GM23338 (cell line): ENCODE results near the gene EPHA6. TPM values are rescaled to one million over a fixed set of nuclear protein-coding genes. Genes with fewer than 3 reads are reported as not detected.

Experiments used
- ATAC-seq: fragments of 200-7000 bp; cut with Tn5 transposase; 3 replicates; pipeline ENCODE4 v1.9.1; 2020
- DNase-seq: peaks from one replicate; pipeline ENCODE4 v3.0.0-alpha.2; 2015; ENCODE audit warnings: low spot score
- H2AFZ ChIP-seq: fragments of 200-600 bp; sonication (generic); 2 replicates; pipeline ENCODE4 v1.8.0; 2016; ENCODE audit warnings: antibody characterized with exemption, mild to moderate bottlenecking, moderate library complexity
- H3F3A ChIP-seq: fragments of 200-600 bp; sonication (generic); replicated peaks from 2 replicates; pipeline ENCODE4 v1.8.0; 2017; ENCODE audit warnings: antibody characterized with exemption, mixed run types, low read depth
- H3K27ac ChIP-seq: fragments of 200-600 bp; sonication (generic); 2 replicates; pipeline ENCODE4 v1.6.1; 2016; ENCODE audit warnings: low read depth
- H3K27me3 ChIP-seq: fragments of 200-600 bp; sonication (generic); 2 replicates; pipeline ENCODE4 v1.8.0; 2016; ENCODE audit warnings: mild to moderate bottlenecking, mixed run types, moderate library complexity; ENCODE audit not compliant: insufficient read depth
- H3K36me3 ChIP-seq: fragments of 200-600 bp; sonication (generic); 2 replicates; pipeline ENCODE4 v1.8.0; 2016; ENCODE audit warnings: mild to moderate bottlenecking; ENCODE audit not compliant: insufficient read depth
- H3K4me1 ChIP-seq: fragments of 200-600 bp; sonication (generic); 2 replicates; pipeline ENCODE4 v1.8.0; 2016; ENCODE audit warnings: mild to moderate bottlenecking, moderate library complexity; ENCODE audit not compliant: insufficient read depth
- H3K4me2 ChIP-seq: fragments of 200-600 bp; sonication (generic); 2 replicates; pipeline ENCODE4 v1.7.1; 2017; ENCODE audit warnings: mixed run types
- H3K4me3 ChIP-seq: fragments of 200-600 bp; sonication (generic); 2 replicates; pipeline ENCODE4 v1.6.1; 2016; ENCODE audit warnings: mixed run types
- H3K79me2 ChIP-seq: fragments of 200-600 bp; sonication (generic); replicated peaks from 2 replicates; pipeline ENCODE4 v1.8.0; 2017; ENCODE audit warnings: mild to moderate bottlenecking; ENCODE audit not compliant: insufficient read depth
- H3K9me2 ChIP-seq: fragments of 200-600 bp; sonication (generic); 2 replicates; pipeline ENCODE4 v1.8.0; 2017; ENCODE audit not compliant: insufficient read depth
- H4K20me1 ChIP-seq: fragments of 200-600 bp; sonication (generic); replicated peaks from 2 replicates; pipeline ENCODE4 v1.8.0; 2017; ENCODE audit warnings: mild to moderate bottlenecking; ENCODE audit not compliant: insufficient read depth
- H3K27ac Mint-ChIP-seq: 2 replicates; pipeline ENCODE4 v1.8.0; 2020; ENCODE audit warnings: inconsistent platforms, mild to moderate bottlenecking, moderate library complexity, mixed read lengths
- H3K27me3 Mint-ChIP-seq: 3 replicates; pipeline ENCODE4 v1.8.0; 2022; ENCODE audit warnings: low read depth, mild to moderate bottlenecking, moderate library complexity, mixed read lengths, inconsistent platforms; ENCODE audit not compliant: insufficient read depth, poor library complexity
- H3K36me3 Mint-ChIP-seq: 3 replicates; pipeline ENCODE4 v1.8.0; 2021; ENCODE audit warnings: low read depth, mild to moderate bottlenecking, inconsistent platforms, moderate library complexity, mixed read lengths
- H3K4me1 Mint-ChIP-seq: 3 replicates; pipeline ENCODE4 v1.8.0; 2020; ENCODE audit warnings: mild to moderate bottlenecking, inconsistent platforms, mixed read lengths
- H3K4me3 Mint-ChIP-seq: 3 replicates; pipeline ENCODE4 v1.8.0; 2021; ENCODE audit warnings: moderate library complexity, mild to moderate bottlenecking, inconsistent platforms, mixed read lengths
- H3K9me3 Mint-ChIP-seq: 3 replicates; pipeline ENCODE4 v1.8.0; 2020; ENCODE audit warnings: moderate library complexity, mild to moderate bottlenecking, inconsistent platforms, mixed read lengths
- CREB1 ChIP-seq: fragments of 250-450 bp; sonication (Bioruptor Pico); IDR thresholded peaks from 2 replicates; pipeline ENCODE4 v1.5.0; 2020; ENCODE audit warnings: low read depth, mild to moderate bottlenecking, moderate library complexity
- EZH2 ChIP-seq: fragments of 200-600 bp; sonication (generic); IDR thresholded peaks from one replicate; pipeline ENCODE4 v1.8.0; 2017; ENCODE audit warnings: antibody characterized with exemption, mild to moderate bottlenecking, low read depth; ENCODE audit not compliant: unreplicated experiment
- EZH2phosphoT487 ChIP-seq: fragments of 200-600 bp; sonication (generic); IDR thresholded peaks from one replicate; pipeline ENCODE4 v1.8.1; 2018; ENCODE audit warnings: antibody characterized with exemption; ENCODE audit not compliant: unreplicated experiment
- JUNB ChIP-seq: IDR thresholded peaks from one replicate; pipeline ENCODE4 v1.6.1; 2016; ENCODE audit warnings: antibody characterized with exemption; ENCODE audit not compliant: unreplicated experiment
- NANOG ChIP-seq: IDR thresholded peaks from 2 replicates; pipeline ENCODE4 v1.6.1; 2016; ENCODE audit warnings: antibody characterized with exemption, borderline replicate concordance
- POLR2AphosphoS5 ChIP-seq: IDR thresholded peaks from 2 replicates; pipeline ENCODE4 v1.6.1; 2016; ENCODE audit warnings: antibody characterized with exemption, low read depth
- ZNF114 ChIP-seq: fragments of 250-450 bp; sonication (Bioruptor Pico); IDR thresholded peaks from 2 replicates; pipeline ENCODE4 v1.5.0; 2020; ENCODE audit warnings: mild to moderate bottlenecking, moderate library complexity
- ZNF331 ChIP-seq: fragments of 250-450 bp; sonication (Bioruptor Pico); IDR thresholded peaks from 2 replicates; pipeline ENCODE4 v1.5.0; 2020; ENCODE audit warnings: low read depth, mild to moderate bottlenecking, moderate library complexity
- polyA plus RNA-seq: library from polyadenylated mRNA; unstranded; fragments of >200 nt; fragmentation: Nextera tagmentation; extraction: Ambion mirVana; gene quantifications from 2 replicates; pipeline ENCODE4 v1.2.1, GENCODE V29; 2016
- total RNA-seq: library from RNA; depleted of rRNA; stranded (reverse); fragments of >200 nt; shearing (Covaris generic); gene quantifications from 2 replicates; pipeline ENCODE4 v1.2.3, GENCODE V29; 2014
- TF ChIP-seq, protein P1 (sequence below): fragments of 250-450 bp; sonication (Bioruptor Pico); IDR thresholded peaks from 2 replicates; pipeline ENCODE4 v1.5.0; 2020; ENCODE audit warnings: mild to moderate bottlenecking, moderate library complexity
- TF ChIP-seq, protein P2 (sequence below), 2 experiments: fragments of 200-600 bp in 1 of 2; sonication (generic) in 1 of 2; conservative IDR thresholded peaks; 2 replicates each; pipeline versions ENCODE4 v1.5.1 to v1.6.1; 2016 to 2017; ENCODE audit warnings: antibody characterized with exemption in 2 of 2, low read depth in 2 of 2, mild to moderate bottlenecking in 2 of 2, moderate library complexity in 1 of 2
- TF ChIP-seq, protein P3 (sequence below): IDR thresholded peaks from one replicate; pipeline ENCODE4 v1.6.1; 2018; ENCODE audit warnings: antibody characterized with exemption; ENCODE audit not compliant: unreplicated experiment

EPHA6 gene
- total and polyA plus RNA-seq, 2 experiments from 2014 or later: 0.37 to 2.6 TPM

DNA sequence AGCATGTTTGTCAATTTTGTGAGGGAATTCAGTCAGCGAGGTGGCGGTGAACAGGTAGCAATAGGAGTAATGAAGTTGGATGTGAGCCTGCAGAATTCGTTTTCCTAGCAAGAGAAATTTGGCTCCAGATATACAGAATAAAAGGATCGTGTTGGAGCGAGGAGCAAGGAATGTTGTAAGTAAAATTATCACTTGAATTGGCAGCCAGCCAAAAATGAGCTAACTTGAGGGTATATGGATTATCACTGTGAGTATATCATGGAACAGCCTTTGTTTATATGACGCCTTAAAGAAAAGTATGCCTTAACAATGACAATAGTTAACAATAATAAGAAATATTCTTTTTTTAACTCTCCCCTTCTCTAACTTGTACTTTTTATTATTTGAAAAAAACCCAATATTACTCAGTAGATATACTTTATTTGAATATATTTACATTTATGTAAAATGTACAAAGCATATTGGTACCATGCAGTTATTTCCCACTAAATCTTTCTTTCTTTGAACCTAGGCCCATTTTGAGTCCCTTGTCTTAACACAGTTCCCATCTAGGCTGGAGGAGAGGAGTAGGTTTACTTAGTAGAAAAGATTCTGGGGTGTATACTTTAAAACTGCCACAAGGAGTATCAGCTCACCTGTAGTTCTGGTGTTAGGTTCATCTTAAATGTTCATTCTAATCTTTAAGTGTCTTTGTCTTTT lies 29.3 kb downstream of the EPHA6 start (continued):
- TF ChIP-seq, protein P1, sequence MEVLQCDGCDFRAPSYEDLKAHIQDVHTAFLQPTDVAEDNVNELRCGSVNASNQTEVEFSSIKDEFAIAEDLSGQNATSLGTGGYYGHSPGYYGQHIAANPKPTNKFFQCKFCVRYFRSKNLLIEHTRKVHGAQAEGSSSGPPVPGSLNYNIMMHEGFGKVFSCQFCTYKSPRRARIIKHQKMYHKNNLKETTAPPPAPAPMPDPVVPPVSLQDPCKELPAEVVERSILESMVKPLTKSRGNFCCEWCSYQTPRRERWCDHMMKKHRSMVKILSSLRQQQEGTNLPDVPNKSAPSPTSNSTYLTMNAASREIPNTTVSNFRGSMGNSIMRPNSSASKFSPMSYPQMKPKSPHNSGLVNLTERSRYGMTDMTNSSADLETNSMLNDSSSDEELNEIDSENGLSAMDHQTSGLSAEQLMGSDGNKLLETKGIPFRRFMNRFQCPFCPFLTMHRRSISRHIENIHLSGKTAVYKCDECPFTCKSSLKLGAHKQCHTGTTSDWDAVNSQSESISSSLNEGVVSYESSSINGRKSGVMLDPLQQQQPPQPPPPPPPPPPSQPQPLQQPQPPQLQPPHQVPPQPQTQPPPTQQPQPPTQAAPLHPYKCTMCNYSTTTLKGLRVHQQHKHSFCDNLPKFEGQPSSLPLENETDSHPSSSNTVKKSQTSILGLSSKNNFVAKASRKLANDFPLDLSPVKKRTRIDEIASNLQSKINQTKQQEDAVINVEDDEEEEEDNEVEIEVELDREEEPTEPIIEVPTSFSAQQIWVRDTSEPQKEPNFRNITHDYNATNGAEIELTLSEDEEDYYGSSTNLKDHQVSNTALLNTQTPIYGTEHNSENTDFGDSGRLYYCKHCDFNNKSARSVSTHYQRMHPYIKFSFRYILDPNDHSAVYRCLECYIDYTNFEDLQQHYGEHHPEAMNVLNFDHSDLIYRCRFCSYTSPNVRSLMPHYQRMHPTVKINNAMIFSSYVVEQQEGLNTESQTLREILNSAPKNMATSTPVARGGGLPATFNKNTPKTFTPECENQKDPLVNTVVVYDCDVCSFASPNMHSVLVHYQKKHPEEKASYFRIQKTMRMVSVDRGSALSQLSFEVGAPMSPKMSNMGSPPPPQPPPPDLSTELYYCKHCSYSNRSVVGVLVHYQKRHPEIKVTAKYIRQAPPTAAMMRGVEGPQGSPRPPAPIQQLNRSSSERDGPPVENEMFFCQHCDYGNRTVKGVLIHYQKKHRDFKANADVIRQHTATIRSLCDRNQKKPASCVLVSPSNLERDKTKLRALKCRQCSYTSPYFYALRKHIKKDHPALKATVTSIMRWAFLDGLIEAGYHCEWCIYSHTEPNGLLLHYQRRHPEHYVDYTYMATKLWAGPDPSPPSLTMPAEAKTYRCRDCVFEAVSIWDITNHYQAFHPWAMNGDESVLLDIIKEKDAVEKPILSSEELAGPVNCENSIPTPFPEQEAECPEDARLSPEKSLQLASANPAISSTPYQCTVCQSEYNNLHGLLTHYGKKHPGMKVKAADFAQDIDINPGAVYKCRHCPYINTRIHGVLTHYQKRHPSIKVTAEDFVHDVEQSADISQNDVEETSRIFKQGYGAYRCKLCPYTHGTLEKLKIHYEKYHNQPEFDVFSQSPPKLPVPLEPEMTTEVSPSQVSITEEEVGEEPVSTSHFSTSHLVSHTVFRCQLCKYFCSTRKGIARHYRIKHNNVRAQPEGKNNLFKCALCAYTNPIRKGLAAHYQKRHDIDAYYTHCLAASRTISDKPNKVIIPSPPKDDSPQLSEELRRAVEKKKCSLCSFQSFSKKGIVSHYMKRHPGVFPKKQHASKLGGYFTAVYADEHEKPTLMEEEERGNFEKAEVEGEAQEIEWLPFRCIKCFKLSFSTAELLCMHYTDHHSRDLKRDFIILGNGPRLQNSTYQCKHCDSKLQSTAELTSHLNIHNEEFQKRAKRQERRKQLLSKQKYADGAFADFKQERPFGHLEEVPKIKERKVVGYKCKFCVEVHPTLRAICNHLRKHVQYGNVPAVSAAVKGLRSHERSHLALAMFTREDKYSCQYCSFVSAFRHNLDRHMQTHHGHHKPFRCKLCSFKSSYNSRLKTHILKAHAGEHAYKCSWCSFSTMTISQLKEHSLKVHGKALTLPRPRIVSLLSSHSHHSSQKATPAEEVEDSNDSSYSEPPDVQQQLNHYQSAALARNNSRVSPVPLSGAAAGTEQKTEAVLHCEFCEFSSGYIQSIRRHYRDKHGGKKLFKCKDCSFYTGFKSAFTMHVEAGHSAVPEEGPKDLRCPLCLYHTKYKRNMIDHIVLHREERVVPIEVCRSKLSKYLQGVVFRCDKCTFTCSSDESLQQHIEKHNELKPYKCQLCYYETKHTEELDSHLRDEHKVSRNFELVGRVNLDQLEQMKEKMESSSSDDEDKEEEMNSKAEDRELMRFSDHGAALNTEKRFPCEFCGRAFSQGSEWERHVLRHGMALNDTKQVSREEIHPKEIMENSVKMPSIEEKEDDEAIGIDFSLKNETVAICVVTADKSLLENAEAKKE (CRISPR knock-in tag): no peak
- TF ChIP-seq ZNF114: no peak
- no peak for TF ChIP-seq CREB1
- TF ChIP-seq, protein P2, sequence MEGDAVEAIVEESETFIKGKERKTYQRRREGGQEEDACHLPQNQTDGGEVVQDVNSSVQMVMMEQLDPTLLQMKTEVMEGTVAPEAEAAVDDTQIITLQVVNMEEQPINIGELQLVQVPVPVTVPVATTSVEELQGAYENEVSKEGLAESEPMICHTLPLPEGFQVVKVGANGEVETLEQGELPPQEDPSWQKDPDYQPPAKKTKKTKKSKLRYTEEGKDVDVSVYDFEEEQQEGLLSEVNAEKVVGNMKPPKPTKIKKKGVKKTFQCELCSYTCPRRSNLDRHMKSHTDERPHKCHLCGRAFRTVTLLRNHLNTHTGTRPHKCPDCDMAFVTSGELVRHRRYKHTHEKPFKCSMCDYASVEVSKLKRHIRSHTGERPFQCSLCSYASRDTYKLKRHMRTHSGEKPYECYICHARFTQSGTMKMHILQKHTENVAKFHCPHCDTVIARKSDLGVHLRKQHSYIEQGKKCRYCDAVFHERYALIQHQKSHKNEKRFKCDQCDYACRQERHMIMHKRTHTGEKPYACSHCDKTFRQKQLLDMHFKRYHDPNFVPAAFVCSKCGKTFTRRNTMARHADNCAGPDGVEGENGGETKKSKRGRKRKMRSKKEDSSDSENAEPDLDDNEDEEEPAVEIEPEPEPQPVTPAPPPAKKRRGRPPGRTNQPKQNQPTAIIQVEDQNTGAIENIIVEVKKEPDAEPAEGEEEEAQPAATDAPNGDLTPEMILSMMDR (conservative IDR thresholded peaks at IDR 0.05; ENCODE audit: low read depth in 2 of 2): no peak
- no peak for TF ChIP-seq ZNF331 (CRISPR knock-in tag)
- no peak for TF ChIP-seq EZH2

DNA sequence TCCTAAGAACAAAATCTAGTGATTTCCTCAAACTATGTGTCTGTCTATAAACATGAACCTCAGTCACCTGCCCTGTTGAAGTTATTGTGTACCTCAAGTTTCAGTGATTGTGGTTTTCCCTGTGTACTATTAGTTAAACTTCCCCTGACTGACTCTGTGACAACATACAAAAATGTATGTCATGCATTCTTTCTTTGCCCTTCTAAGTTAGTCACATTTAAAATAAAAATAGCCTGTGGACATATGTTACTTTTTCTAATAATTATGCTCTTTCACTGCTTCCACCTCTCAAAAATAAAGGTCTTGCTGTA lies 29.8 kb downstream of the EPHA6 start:
- H3K4me3 ChIP-seq: no peak overlapping the region
- no peak for ATAC-seq
- Mint-ChIP-seq H3K4me3 (no peak overlapping the region), H3K27ac (no peak overlapping the region), H3K4me1 (peaks cover 5% of the 10 kb centered on the region), H3K27me3 (peaks cover 3% of the 10 kb centered on the region), H3K36me3 (no peaks in the 10 kb centered on the region), H3K9me3 (no peaks in the 10 kb centered on the region)
- H3K79me2 ChIP-seq: no peaks in the 10 kb centered on the region
- H2AFZ ChIP-seq: no peak overlapping the region
- no peak overlapping the region for H3K27ac ChIP-seq
- no peaks in the 10 kb centered on the region for H3K27me3 ChIP-seq
- no peak overlapping the region for H3K4me2 ChIP-seq
- no peaks in the 10 kb centered on the region for H3K4me1 ChIP-seq
- no peaks in the 10 kb centered on the region for H4K20me1 ChIP-seq
- no peaks in the 10 kb centered on the region for H3F3A ChIP-seq
- no peaks in the 10 kb centered on the region for H3K36me3 ChIP-seq
- DNase-seq: no peak
- no peaks in the 10 kb centered on the region for H3K9me2 ChIP-seq
- TF ChIP-seq EZH2phosphoT487: no peak
- no peak for TF ChIP-seq POLR2AphosphoS5
- no peak for TF ChIP-seq EZH2
- no peak for TF ChIP-seq JUNB
- TF ChIP-seq NANOG: no peak
- TF ChIP-seq, protein P2 (conservative IDR thresholded peaks at IDR 0.05; ENCODE audit: low read depth in 2 of 2): no peak
- TF ChIP-seq ZNF114: no peak
- TF ChIP-seq, protein P3, sequence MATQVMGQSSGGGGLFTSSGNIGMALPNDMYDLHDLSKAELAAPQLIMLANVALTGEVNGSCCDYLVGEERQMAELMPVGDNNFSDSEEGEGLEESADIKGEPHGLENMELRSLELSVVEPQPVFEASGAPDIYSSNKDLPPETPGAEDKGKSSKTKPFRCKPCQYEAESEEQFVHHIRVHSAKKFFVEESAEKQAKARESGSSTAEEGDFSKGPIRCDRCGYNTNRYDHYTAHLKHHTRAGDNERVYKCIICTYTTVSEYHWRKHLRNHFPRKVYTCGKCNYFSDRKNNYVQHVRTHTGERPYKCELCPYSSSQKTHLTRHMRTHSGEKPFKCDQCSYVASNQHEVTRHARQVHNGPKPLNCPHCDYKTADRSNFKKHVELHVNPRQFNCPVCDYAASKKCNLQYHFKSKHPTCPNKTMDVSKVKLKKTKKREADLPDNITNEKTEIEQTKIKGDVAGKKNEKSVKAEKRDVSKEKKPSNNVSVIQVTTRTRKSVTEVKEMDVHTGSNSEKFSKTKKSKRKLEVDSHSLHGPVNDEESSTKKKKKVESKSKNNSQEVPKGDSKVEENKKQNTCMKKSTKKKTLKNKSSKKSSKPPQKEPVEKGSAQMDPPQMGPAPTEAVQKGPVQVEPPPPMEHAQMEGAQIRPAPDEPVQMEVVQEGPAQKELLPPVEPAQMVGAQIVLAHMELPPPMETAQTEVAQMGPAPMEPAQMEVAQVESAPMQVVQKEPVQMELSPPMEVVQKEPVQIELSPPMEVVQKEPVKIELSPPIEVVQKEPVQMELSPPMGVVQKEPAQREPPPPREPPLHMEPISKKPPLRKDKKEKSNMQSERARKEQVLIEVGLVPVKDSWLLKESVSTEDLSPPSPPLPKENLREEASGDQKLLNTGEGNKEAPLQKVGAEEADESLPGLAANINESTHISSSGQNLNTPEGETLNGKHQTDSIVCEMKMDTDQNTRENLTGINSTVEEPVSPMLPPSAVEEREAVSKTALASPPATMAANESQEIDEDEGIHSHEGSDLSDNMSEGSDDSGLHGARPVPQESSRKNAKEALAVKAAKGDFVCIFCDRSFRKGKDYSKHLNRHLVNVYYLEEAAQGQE: no peak
